HG03039 (cell line): ENCODE measurements around the gene NUDT16L1.
"Not testable (repeated sequence)": the region's sequence is repeated elsewhere in the genome, so short reads cannot be mapped to it uniquely, and the experiment has no call there.

ENCODE experiments used
- ATAC-seq: cut with Tn5 transposase; IDR thresholded peaks from one replicate; pipeline ENCODE4 v1.9.1; 2021; ENCODE audit warnings: mild to moderate bottlenecking, moderate library complexity; ENCODE audit not compliant: unreplicated experiment

The NUDT16L1 gene

DNA sequence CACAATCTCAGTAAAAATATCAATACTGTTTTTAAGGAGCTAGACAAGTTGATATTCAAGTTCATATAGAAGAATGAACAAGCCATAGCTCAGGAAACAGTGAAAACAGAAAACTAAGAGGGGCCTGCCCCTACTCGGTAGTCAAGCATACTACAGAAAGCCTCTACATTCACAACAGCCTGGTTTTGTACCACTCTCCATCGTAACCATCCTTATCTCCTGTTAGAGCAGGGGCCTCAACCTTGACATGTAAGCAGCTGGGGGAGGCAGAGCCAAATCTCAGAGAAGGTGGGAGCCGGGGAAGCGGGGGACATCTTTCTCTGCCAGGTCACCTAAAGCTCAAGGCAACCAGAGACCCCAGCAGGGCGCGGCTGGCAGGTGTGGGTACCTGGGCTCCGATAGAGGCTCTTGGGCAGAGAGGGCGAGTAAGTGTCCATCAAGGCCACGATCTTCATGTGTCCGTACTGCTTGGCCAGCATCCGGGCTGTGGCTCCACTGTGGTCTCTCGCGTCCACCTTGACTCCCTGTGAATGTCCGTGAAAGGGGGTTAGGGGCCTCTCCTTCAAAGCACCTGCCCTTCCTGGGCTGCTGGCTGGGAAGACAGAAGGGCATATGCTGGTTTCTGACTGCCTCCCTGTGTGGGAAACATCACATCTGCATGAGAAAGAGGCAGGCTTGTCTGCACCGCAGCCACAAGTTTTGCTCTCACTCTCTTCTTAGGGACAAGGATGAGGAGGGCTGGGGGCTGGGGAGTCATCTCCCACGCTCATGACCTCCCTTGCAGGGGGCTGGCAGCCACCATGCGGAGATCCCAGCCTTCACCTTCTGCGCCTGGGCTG lies 20.5 kb downstream of the NUDT16L1 start:
- no peak for ATAC-seq

DNA sequence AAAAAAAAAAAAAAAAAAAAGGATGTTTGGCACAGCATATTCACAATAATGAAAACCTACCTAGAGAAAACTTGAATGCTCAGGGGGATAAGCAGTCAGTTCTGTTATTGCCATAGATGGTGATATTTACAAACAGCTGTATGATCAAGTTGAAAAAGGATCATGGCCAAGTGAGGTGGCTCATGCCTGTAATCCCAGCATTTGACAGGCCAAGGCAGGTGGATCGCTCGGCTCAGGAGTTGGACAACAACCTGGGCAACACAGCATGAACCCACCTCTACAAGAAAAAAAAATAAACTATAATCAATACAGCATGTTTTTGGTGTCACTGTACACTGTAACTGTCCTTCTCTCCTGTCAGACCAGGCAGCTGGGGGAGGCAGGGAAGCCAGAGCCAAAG lies 21.6 kb downstream of the NUDT16L1 start:
- no peak for ATAC-seq

DNA sequence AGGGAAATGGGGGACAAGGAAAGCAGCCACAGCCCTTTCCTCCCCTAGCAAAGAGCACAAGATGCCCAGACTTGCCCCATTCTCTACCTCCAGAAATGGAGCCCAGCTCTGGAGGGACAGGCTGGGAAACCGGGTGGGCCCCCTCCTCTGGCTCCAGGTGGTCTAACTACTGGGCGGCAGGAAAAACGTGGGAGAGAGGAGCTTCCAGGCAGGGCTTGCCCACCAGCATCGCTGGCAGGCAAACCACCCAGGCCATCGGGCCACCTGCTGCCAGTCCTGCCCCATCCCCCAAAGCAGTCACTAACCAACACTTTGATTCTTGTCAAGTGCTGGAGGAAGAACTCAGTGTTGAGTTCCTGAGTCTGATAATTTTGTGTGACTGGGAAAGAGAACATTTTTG lies 25.1 kb downstream of the NUDT16L1 start:
- no peak for ATAC-seq

DNA sequence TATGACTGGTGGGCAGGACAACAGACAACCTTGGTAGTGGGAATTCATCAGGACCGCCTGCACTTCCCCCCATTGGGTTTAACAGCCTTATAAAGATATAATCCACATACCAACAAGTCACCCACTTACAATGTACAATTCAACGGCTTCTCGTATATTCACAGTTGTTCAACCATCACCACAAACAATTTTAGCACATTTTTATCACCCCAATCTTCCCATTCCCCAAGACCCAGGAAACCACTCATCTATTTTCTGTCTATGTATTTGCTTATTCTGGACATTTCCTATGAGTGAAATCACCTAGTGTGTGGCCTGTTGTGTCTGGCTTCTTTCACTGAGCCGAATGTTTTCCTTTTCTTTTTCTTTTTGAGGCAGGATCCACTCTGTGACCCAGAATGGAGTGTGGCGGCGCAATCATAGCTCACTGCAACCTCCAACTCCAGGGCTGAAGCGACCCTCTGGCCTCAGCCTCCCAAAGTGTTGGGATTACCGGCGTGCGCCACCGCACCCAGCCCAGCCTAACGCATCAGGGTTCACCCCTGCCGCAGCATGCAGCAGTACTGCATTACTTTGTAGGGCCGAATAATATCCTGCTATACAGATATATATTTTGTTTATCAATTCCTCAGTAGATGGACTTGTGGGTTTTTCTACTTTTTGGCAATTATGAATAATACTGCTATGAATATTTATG lies 29.9 kb downstream of the NUDT16L1 start:
- ATAC-seq, result no peak

DNA sequence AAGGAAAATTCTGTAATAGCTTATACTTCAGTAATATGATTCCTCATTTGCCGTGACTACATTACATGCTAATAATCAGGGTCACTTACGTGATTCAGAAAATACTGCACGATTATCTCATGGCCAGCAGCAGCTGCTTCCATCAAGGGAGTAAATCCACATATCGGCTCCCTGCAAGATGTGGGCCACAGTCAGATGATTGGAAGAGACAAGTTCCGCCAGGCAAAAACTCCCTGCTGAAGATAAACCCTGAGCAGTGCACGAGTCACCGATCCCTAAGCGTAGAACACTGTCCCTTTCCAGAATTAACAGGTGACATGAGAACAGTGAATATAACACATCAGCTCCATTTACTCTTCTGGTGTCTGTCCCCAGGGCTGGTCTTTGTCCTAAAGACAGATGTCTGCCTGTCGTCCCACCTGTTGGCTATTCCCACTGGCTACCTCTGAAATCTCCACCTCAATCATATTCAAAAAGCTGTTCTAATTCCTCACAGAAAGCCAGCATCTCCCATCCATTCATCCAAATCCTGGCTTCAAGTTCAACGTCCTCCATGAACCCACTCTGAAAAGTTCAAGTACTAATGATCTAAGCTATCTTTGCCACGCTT lies 31.4 kb downstream of the NUDT16L1 start:
- ATAC-seq, result no peak

DNA sequence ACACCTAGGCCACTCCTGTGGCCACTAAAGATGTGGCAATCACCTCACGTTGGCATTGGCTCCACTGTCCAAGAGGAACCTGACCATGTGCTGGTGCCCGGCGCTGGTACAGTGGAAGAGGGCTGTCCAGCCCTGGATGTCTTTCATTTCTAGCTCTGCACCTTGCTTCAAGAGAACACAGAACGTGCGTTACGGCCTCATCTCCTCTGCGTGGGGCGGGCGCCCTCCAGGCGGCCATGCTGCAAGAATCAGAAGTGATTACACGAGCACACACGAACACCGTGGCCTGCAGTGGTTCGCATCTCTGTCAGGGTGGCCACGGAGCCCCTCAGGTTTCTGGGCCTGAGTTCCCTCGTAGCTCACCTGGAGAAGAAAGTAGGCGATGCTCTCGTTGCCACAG lies 33.3 kb downstream of the NUDT16L1 start:
- no peak for ATAC-seq

DNA sequence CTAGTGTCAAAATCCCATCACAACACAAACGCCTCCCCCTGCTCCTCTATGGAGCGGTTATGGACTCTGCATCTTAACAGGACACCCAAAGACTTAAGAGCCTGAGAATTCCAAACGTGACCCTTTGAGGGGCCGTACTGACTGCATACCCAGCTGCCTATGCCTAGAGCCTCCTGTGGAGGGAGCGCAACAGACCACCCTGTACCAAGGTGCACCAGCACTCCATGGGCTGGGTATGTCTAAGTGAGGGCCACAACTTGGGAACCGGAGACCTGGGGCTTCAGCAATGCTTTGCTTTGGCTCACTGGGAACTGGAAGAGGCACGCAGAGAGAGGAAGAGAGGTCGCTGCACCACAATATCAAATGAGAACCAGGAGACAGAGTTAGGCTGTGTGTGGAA lies 35.3 kb downstream of the NUDT16L1 start:
- ATAC-seq, result no peak

DNA sequence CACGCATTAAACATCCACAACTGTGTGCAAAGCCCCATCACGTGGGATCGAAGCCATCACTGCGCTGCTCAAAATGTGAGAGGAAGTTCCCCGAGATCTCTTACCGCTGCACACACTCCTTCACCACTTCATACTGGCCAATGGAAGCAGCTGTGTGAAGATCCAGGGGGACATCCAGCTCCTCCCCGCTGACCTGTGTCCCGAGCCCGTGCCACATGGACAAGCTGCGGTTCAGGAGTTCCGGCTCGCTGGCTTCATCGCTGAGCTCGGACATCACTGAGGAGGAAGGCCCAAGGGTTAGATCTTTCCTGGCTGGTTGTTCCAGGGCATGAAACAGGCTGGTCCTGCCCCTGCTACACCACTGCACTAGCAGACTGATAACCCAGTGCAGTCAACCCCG lies 36.5 kb downstream of the NUDT16L1 start:
- no peak for ATAC-seq

DNA sequence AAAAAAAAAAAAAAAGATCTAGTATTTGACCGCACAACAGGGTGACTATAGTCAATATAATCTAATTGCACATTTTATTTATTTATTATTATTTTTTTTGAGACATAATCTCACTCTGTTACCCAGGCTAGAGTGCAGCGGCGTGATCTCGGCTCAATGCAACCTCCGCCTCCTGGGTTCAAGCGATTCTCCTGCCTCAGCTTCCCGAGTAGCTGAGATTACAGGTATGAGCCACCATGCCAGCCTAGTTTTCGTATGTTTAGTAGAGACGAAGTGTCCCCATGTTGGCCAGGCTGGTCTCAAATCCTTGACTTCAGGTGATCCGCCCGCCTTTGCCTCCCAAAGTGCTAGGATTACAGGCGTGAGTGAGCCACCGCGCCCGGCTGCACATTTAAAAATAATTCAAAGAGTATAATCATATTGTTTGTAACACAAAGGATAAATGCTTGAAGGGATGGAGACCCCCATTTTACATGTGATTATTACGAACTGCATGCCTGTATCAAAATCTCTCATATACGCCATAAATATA lies 39.9 kb downstream of the NUDT16L1 start:
- no peak for ATAC-seq

DNA sequence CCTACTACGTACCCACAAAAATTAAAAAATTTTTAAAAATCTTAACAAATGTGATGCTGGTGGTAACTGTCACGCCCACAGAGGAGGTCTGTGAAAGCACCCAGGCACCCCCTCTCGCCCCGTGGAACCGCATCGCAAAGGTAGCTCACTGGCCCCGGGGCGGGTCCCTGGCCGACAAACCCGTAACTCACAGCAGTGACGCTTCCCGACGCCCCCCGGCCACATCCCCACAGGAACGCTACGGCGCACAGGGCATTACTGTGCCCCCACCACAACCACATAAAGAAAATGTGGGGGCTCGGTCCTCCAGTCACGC lies 40.3 kb downstream of the NUDT16L1 start:
- ATAC-seq, result peak; percentile 10

DNA sequence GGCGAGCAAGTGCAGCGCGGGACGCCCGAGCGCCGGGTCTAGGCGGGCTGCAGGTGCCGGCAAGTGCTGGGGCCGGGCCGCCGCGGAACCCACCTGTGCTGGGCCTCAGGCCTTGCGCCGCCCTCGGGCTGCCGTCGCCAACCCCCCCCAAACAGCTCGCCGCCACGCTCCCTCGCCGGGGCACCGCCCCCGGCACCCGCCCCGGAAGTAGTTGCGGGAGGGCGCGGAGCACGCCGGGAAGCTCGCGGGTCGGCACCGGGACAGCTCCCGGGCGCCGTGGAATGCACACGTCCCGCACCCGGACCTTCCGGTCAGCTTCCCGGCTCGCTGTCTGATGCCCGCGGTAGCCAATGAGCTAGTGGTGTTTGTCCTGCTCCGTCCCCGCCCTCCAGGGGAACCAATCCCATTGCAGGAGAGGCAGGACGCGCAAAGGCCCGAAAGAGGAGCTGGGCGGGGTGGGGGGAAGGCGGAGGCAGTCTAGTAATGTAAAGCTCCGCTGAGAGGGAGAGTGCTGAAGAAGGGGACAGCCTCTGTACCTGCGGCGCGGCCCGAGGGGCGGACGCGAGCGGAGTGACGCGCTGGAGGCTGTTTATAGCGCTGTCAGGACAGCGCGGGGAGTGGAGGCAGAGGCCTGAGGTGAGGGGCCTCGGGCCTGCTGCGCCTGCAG lies 40.8 kb downstream of the NUDT16L1 start, which contains the start of the genes ANKS3 and DNAAF8:
Gene ANKS3, minus strand, starts transcription at position 209 of the 667 bp plus-strand sequence. CDS start 4,122 bp downstream, outside the sequence.
Gene DNAAF8, plus strand, starts transcription at position 475 of the 667 bp plus-strand sequence. CDS start 1,978 bp downstream, outside the sequence.
- ATAC-seq, result peak; percentile 72

DNA sequence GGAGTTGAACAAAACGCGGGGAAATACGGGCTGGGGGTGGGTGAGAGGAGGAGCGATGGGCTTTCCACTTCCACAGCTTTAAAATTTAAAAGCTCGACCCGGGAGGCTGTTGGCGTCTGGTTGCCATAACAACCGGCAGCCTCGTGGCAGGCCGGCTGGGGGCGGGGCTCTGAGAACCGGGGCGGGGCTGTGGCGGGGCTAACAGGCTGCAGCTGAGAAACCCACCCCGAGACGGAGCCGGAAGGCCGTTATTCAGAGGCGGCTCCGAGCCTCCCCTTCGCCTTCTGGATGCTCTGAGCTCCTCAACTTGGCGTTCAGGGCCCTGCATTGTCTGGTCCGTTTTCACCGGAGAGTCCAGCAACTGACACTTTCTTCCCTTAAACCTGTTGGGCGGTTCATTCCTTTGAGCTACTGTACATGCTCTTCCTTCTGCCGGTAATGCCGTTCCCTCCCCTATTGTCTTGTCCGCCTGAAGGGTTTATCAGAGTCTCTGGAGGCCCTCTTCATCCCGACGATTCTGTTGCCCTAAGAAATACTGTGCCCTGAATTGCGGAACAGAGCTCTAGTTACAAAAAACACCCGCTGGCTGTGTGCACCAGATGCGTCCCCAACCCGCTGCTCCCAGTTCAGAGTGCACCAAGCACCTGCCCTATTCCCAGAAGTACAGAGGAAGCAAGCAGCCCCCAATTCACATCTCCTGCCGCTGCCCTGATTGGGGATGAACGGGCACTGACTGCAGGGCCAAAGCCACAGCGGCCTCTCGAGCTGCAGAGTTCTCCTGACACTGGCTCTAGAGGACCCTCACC lies 41.6 kb downstream of the NUDT16L1 start:
- ATAC-seq, result peak; percentile 47

DNA sequence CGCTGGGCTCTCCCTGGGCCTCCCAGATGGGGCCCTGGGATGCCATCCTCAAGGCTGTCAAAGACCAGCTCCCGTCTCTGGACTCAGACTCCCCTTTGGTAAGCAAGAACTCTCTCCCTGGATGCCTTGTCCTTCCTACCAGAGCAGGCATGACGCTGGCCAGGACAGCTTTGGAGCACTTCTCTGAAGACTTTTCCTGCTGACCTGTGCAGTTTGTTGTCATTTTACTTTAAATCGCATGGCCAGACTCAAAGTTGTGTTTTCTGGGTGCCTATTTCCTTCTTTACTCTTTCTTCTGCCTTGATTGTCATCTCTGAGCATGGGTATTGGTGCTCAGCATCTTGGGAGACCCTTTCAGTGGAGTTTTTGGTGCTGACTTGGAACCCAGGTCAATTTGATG lies 43.2 kb downstream of the NUDT16L1 start:
- no peak for ATAC-seq

DNA sequence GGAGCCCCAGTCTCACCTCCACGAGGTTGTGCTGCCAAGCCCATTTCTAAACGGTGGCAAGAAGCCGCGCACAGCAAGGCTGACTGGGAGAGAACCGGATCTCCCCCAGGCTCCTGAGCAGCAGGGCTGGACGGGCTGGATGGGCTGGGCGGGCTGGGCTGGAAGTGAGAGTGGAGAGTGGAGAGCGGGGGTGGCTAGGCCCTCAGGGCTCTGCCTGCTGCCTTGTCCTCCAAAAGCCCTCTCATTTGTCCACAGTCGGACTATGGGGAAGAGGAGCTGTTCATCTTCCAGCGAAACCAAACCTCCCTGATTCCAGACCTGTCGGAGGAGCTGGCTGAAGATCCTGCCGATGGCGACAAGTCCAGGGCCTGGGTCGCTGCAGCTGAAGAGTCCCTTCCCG lies 44.2 kb downstream of the NUDT16L1 start:
- no peak for ATAC-seq

DNA sequence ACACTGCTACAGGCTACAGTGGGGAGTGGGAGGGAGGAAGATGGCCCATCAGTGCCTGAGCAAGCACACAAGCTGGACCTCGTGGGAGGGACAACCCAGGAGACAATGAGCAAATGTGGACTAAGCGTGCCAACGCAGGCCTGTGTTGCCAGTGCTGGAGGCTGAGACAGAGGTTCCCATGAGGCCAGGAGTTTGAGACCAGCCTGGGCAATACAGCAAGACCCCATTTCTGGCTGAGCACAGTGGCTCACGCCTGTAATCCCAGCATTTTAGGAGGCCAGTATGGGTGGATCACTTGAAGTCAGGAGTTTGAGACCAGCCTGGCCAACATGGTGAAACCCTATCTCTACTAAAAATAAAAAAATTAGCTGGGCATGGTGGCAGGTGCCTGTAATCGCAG lies 45.0 kb downstream of the NUDT16L1 start:
- ATAC-seq, result not testable (repeated sequence)

DNA sequence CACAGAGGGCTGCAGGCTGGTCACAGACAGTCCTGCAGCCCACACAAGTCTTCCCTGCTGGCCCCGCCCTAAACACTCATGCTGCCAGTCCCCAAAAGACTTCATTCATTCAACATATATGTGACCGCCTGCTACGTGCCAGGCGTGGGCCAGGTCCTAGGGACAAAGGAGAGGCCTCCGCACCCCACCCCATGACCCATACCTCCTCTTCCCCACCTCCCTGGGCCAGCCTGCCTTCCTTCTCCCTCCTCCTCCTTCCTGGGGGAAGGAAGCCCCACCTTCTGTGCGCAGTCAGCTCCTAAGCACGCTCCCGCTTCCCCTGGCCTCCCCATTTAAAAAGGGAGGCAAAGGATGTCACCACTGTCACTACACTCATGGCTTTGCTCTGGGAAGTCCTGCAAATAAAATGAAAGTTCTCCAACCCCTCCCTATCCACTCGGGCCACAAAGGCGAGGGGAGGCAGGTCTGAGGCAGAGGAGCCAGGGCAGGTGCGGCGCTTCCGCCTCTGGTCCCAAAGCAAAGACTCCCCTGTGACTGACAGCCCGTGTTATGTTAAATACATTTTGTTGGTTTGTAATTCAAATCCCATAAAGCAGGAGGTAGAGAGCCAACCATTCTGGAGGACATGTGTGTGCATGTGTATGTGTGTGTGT lies 50.0 kb downstream of the NUDT16L1 start:
- ATAC-seq, result no peak

DNA sequence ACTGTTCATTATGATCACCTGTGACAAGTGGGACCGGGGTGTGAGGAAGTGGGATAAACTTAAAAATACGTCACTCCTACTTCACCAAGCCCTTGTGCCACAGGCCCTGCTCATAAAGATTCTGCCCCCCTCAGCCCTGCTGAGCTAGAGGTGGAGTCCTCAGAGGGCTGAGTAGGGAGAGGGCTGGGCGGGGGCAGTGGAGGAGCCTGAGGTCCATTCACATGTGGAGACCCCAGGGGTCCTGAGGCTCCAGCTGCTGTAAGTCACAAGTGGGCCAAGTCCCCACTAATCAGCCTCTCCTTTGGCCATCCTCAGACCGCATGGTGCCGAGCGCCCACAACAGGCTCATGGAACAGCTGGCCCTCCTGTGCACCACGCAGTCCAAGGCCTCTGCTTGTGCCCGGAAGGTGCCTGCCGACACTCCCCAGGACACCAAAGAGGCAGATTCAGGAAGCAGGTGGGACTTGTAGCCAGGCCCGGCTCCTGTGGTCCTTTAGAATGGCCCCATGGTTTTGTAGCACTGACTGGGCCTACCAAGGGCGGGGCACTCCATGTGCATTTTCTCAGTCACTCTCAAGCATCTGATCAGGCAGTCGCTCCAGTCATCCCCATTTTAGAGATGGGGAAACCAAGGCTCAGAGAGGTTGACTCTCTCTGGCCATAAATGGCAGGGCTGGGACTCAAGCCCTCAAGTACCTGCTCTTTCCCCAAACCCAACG lies 51.4 kb downstream of the NUDT16L1 start:
- ATAC-seq, result no peak

DNA sequence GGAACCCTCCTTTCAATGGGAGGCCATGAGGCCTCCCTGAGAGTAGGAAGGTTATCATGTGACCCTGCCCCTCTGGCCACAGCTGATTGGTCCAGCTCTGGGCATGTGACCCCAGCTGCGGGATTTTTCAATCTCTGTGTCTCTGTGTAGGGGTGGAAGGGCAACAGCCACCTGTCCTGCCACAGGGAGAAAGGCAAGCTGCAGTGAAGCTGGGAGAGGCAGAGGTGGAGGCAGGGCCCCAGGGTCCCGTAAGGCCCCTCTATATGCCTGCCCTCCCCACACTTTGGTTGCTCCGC lies 51.9 kb downstream of the NUDT16L1 start:
- no peak for ATAC-seq
